Ishikawa (cell line): Measurements from ENCODE around the gene KLHL12.

Source experiments
- CEBPB ChIP-seq: IDR thresholded peaks from 2 replicates; pipeline ENCODE4 v1.6.1; 2012
- CREB1 ChIP-seq: IDR thresholded peaks from 2 replicates; pipeline ENCODE4 v1.6.1; 2012; ENCODE audit warnings: low read depth
- EGR1 ChIP-seq: IDR thresholded peaks from 2 replicates; pipeline ENCODE4 v1.6.1; 2012
- EP300 ChIP-seq: IDR thresholded peaks from 2 replicates; pipeline ENCODE4 v1.6.1; 2012; ENCODE audit warnings: borderline replicate concordance
- FOXM1 ChIP-seq: IDR thresholded peaks from 2 replicates; pipeline ENCODE4 v1.6.1; 2012; ENCODE audit warnings: low read depth, borderline replicate concordance
- MAX ChIP-seq: IDR thresholded peaks from 2 replicates; pipeline ENCODE4 v1.6.1; 2012
- NFIC ChIP-seq: IDR thresholded peaks from 2 replicates; pipeline ENCODE4 v1.6.1; 2012
- RAD21 ChIP-seq: IDR thresholded peaks from 2 replicates; pipeline ENCODE4 v1.6.1; 2012; ENCODE audit warnings: low read depth
- REST ChIP-seq: IDR thresholded peaks from 2 replicates; pipeline ENCODE4 v1.6.1; 2012; ENCODE audit warnings: low read depth, mild to moderate bottlenecking
- TAF1 ChIP-seq: IDR thresholded peaks from 2 replicates; pipeline ENCODE4 v1.6.1; 2012; ENCODE audit warnings: low read depth, mild to moderate bottlenecking
- TCF12 ChIP-seq: IDR thresholded peaks from 2 replicates; pipeline ENCODE4 v1.6.1; 2012; ENCODE audit warnings: low read depth
- TEAD4 ChIP-seq: IDR thresholded peaks from 2 replicates; pipeline ENCODE4 v1.6.1; 2012
- USF1 ChIP-seq: IDR thresholded peaks from 2 replicates; pipeline ENCODE4 v1.6.1; 2012
- YY1 ChIP-seq: IDR thresholded peaks from 2 replicates; pipeline ENCODE4 v1.6.1; 2012; ENCODE audit warnings: low read depth
- ZBTB7A ChIP-seq: IDR thresholded peaks from 2 replicates; pipeline ENCODE4 v1.6.1; 2012; ENCODE audit warnings: low read depth

Gene KLHL12

GRCh38 chr1:202905331-202905730, 21.7 kb downstream of the KLHL12 start:
- no peak for TF ChIP-seq TEAD4
- TF ChIP-seq RAD21, result no peak
- no peak for TF ChIP-seq EP300
- TF ChIP-seq CEBPB, result no peak
- TF ChIP-seq EGR1, result no peak
- TF ChIP-seq USF1, result no peak
- no peak for TF ChIP-seq REST
- TF ChIP-seq MAX, result no peak
- TF ChIP-seq CREB1, result no peak
- no peak for TF ChIP-seq TAF1
- no peak for TF ChIP-seq YY1
- TF ChIP-seq FOXM1, result no peak
- TF ChIP-seq ZBTB7A, result no peak
- TF ChIP-seq NFIC, result no peak
- no peak for TF ChIP-seq TCF12

- TF ChIP-seq MAX (no peak), CREB1 (no peak), TCF12 (no peak), FOXM1 (no peak), TAF1 (no peak), USF1 (no peak), EGR1 (no peak), CEBPB (no peak), TEAD4 (no peak), REST (no peak), YY1 (no peak), ZBTB7A (no peak), NFIC (no peak), RAD21 (no peak), EP300 (no peak)
Observed at GRCh38 chr1:202901555-202901954, 25.5 kb downstream of the KLHL12 start.

GRCh38 chr1:202892501-202892900, 34.5 kb downstream of the KLHL12 start:
- TF ChIP-seq TEAD4 (no peak), CEBPB (no peak), EGR1 (no peak), REST (no peak), MAX (no peak), USF1 (no peak), RAD21 (no peak), YY1 (no peak), EP300 (no peak), NFIC (no peak), FOXM1 (no peak), CREB1 (no peak), ZBTB7A (no peak), TAF1 (no peak), TCF12 (no peak)
